Ureter (tissue), 1 donor: ENCODE measurements around the gene LRAT. TPM values are rescaled to one million over a fixed set of nuclear protein-coding genes. Genes with fewer than 3 reads are reported as not detected.

Experiments
- DNase-seq: peaks from one replicate; pipeline ENCODE4 v3.0.0-alpha.2; 2020; ENCODE audit warnings: low spot score
- total RNA-seq: library from RNA; stranded (reverse); gene quantifications from one replicate; pipeline ENCODE4 v1.2.4, GENCODE V29; 2023
- donor health status: DM: yes; HTN: yes; CAD: no.

The LRAT gene
- total RNA-seq, 1 donor from 2014 or later: 1.1 TPM

- DNase-seq: no peak
Measured at GRCh38 chr4:154760895-154761294, 17.1 kb downstream of the LRAT start.

- no peak for DNase-seq
Measured at GRCh38 chr4:154778264-154778663, 34.5 kb downstream of the LRAT start.

- no peak for DNase-seq
Measured at GRCh38 chr4:154779362-154779947, 35.7 kb downstream of the LRAT start.

- DNase-seq: no peak
Measured at GRCh38 chr4:154781126-154781982, 37.6 kb downstream of the LRAT start, which contains the start of gene RBM46. Gene RBM46, plus strand, starts transcription at chr4:154781272. Its CDS starts 15,481 bp downstream, at chr4:154796753.

- DNase-seq: no peak
Measured at GRCh38 chr4:154781983-154782293, 38.1 kb downstream of the LRAT start.

Other genes starting within 250 kb of the LRAT start
- 79.4 TPM for gene PLRG1, start 193.6 kb upstream of the LRAT start, total RNA-seq
- gene FGB, start 181.0 kb upstream of the LRAT start, total RNA-seq: 1.3 TPM
- 1.2 TPM for gene FGA, start 153.3 kb upstream of the LRAT start, total RNA-seq
- 0.57 TPM for gene FGG, start 131.3 kb upstream of the LRAT start, total RNA-seq
- gene RBM46, start 37.3 kb downstream of the LRAT start, total RNA-seq: not detected